Endothelial cell of umbilical vein (primary cell): ENCODE measurements around the gene CD48. TPM values are rescaled to one million over a fixed set of nuclear protein-coding genes. Genes with fewer than 3 reads are reported as not detected.

ENCODE experiments used
- BruUV-seq: library from RNA; stranded (reverse); fragments of 400-500 nt; replicated peaks from 2 replicates; lab custom pipeline; 2021; lab: Mats Ljungman, UMichigan
- CTCF ChIA-PET: fragments of 300-600, 350-600 bp; sonication (Branson Sonifier 250); formaldehyde crosslinking; loops from one replicate; lab custom pipeline; 2021; ENCODE audit warnings: antibody characterized with exemption, inconsistent platforms; lab: Charles Lee
- POLR2A ChIA-PET: fragments of 300-600, 350-600 bp; sonication (Branson Sonifier 250); formaldehyde crosslinking; loops from one replicate; lab custom pipeline; 2021; ENCODE audit warnings: antibody characterized with exemption, inconsistent platforms; lab: Charles Lee
- DNase-seq: peaks from one replicate; pipeline ENCODE4 v3.0.0-alpha.2; 2011; ENCODE audit warnings: low read depth, low spot score
- FAIRE-seq: peaks from 2 replicates; lab custom pipeline; 2011; peaks lifted over from hg19 to GRCh38; lab: Jason Lieb, UNC
- H2AFZ ChIP-seq: 2 replicates; pipeline ENCODE4 v1.6.0; 2012; ENCODE audit warnings: low read depth, low read length, control low read depth, inconsistent platforms
- H3K27ac ChIP-seq: 2 replicates; pipeline ENCODE4 v1.5.1; 2011; ENCODE audit warnings: low read depth, mild to moderate bottlenecking, control low read depth, low read length, moderate library complexity; ENCODE audit not compliant: insufficient read depth
- H3K27me3 ChIP-seq, 2 experiments: 2 replicates each; pipeline versions ENCODE4 v1.6.0 to v1.6.1; 2011; ENCODE audit warnings: low read length in 2 of 2, mixed read lengths in 1 of 2; ENCODE audit not compliant: control insufficient read depth in 2 of 2, insufficient read depth in 2 of 2
- H3K36me3 ChIP-seq, 2 experiments: 2 replicates in 1 of 2; 3 replicates in 1 of 2; pipeline ENCODE4 v1.5.1; 2011; ENCODE audit warnings: low read length in 2 of 2, mild to moderate bottlenecking in 1 of 2, moderate library complexity in 1 of 2; ENCODE audit not compliant: control insufficient read depth in 2 of 2, insufficient read depth in 2 of 2; ENCODE audit errors: extremely low read depth in 1 of 2
- H3K4me1 ChIP-seq: 3 replicates; pipeline ENCODE4 v1.5.1; 2011; ENCODE audit warnings: mild to moderate bottlenecking, low read length; ENCODE audit not compliant: control insufficient read depth, insufficient read depth; ENCODE audit errors: extremely low read depth
- H3K4me2 ChIP-seq: 2 replicates; pipeline ENCODE4 v1.6.1; 2011; ENCODE audit warnings: low read length, control low read depth, mixed read lengths; ENCODE audit not compliant: insufficient read depth
- H3K4me3 ChIP-seq, 3 experiments: fragments of 200-600 bp in 1 of 3; sonication (generic), shearing (Covaris generic) in 1 of 3; replicated peaks in 1 of 3; 2 replicates each; pipeline ENCODE4 v1.5.1; 2011 to 2016; ENCODE audit warnings: control low read depth in 3 of 3, low read length in 3 of 3, mild to moderate bottlenecking in 2 of 3, inconsistent platforms in 1 of 3, low read depth in 1 of 3, moderate library complexity in 1 of 3; ENCODE audit not compliant: insufficient read depth in 1 of 3
- H3K79me2 ChIP-seq: 2 replicates; pipeline ENCODE4 v1.6.0; 2012; ENCODE audit warnings: low read length, inconsistent platforms; ENCODE audit not compliant: control insufficient read depth, insufficient read depth
- H3K9ac ChIP-seq: replicated peaks from 2 replicates; pipeline ENCODE3; 2011; ENCODE audit warnings: low read length, control low read depth; ENCODE audit not compliant: insufficient read depth; ENCODE audit errors: extremely low read depth
- H3K9me1 ChIP-seq: replicated peaks from 3 replicates; pipeline ENCODE4 v1.6.0; 2011; ENCODE audit warnings: mild to moderate bottlenecking, low read length; ENCODE audit not compliant: control insufficient read depth, insufficient read depth; ENCODE audit errors: extremely low read depth
- H3K9me3 ChIP-seq: replicated peaks from 2 replicates; pipeline ENCODE4 v1.5.1; 2012; ENCODE audit warnings: low read length, inconsistent platforms; ENCODE audit not compliant: control insufficient read depth, insufficient read depth
- H4K20me1 ChIP-seq: replicated peaks from 2 replicates; pipeline ENCODE3; 2011; ENCODE audit warnings: mild to moderate bottlenecking, low read length; ENCODE audit not compliant: control insufficient read depth, insufficient read depth; ENCODE audit errors: extremely low read depth
- CTCF ChIP-seq, 2 donors: IDR thresholded peaks; 1 replicate in 1 of 2; 2 replicates in 1 of 2; pipeline ENCODE4 v1.5.1; 2011; ENCODE audit warnings: low read length in 2 of 2, mild to moderate bottlenecking in 2 of 2, moderate library complexity in 2 of 2, control low read depth in 1 of 2, inconsistent platforms in 1 of 2, low read depth in 1 of 2; ENCODE audit not compliant: insufficient read depth in 1 of 2; ENCODE audit errors: extremely low read depth in 1 of 2
- EZH2 ChIP-seq: IDR thresholded peaks from 2 replicates; pipeline ENCODE4 v1.6.1; 2012; ENCODE audit warnings: borderline replicate concordance, low read depth, mild to moderate bottlenecking, moderate library complexity, low read length, inconsistent platforms; ENCODE audit not compliant: severe bottlenecking
- FOS ChIP-seq: IDR thresholded peaks from 2 replicates; pipeline ENCODE4 v1.6.1; 2011; ENCODE audit warnings: mild to moderate bottlenecking, low read length, moderate library complexity, borderline replicate concordance; ENCODE audit not compliant: insufficient read depth
- GATA2 ChIP-seq: IDR thresholded peaks from 2 replicates; pipeline ENCODE4 v1.7.0; 2011; ENCODE audit warnings: low read depth, mild to moderate bottlenecking, moderate library complexity, mixed read lengths, low read length; ENCODE audit not compliant: insufficient read length, insufficient read depth
- JUN ChIP-seq: IDR thresholded peaks from 2 replicates; pipeline ENCODE4 v1.6.1; 2011; ENCODE audit warnings: borderline replicate concordance, low read depth; ENCODE audit not compliant: insufficient read length, insufficient read depth
- MYC ChIP-seq: IDR thresholded peaks from one replicate; pipeline ENCODE4 v1.6.1; 2011; ENCODE audit warnings: mild to moderate bottlenecking, low read depth, low read length
- POLR2A ChIP-seq: IDR thresholded peaks from 2 replicates; pipeline ENCODE4 v1.6.1; 2012; ENCODE audit warnings: low read depth, mild to moderate bottlenecking, control low read depth, low read length
- POLR2AphosphoS5 ChIP-seq: IDR thresholded peaks from 2 replicates; pipeline ENCODE4 v1.6.1; 2012; ENCODE audit warnings: low read depth, mild to moderate bottlenecking, control low read depth, low read length, moderate library complexity; ENCODE audit not compliant: insufficient read depth
- dilution Hi-C: fragments of 300-500 bp; cut with MboI; formaldehyde crosslinking; loops from one replicate; pipeline ENCODE4 v1.15.0; 2019; ENCODE audit warnings: low sequenced_read_pairs; ENCODE audit not compliant: extremely low pct_ligation_motif_present
- intact Hi-C: fragments of 100-400 bp; cut with micrococcal nuclease; formaldehyde crosslinking; loops from one replicate; pipeline ENCODE4 v1.10.0; 2022
- polyA plus RNA-seq, 4 experiments: library from polyadenylated mRNA; depleted of rRNA in 3 of 4; stranded (reverse) in 3 of 4; unstranded in 1 of 4; fragments of >200 nt; gene quantifications; 2 replicates each; pipeline versions ENCODE4 v1.2.1 to v1.2.3, GENCODE V29; 2011 to 2012; ENCODE audit warnings: missing spikeins in 1 of 4
- total RNA-seq: library from RNA; stranded (reverse); gene quantifications from 2 replicates; pipeline ENCODE4 v1.2.3, GENCODE V29; 2021
- TF ChIP-seq, protein P1 (sequence below): IDR thresholded peaks from 2 replicates; pipeline ENCODE4 v1.6.1; 2011; ENCODE audit not compliant: insufficient read depth, insufficient read length

CD48 gene
- total and polyA plus RNA-seq, 2 donors (not counting 3 experiments of a cell fraction or from before 2014, with no cell fraction given) = not detected

- Histone ChIP-seq H3K36me3 (no peaks in the 10 kb centered on the region), H3K9me3 (no peaks in the 10 kb centered on the region), H3K9me1 (no peaks in the 10 kb centered on the region), H4K20me1 (no peaks in the 10 kb centered on the region), H3K27me3 (peaks cover 2 to 3% of the 10 kb centered on the region in 2 experiments), H3K4me3 (no peak overlapping the region), H3K9ac (no peak overlapping the region), H3K4me2 (no peak overlapping the region), H2AFZ (no peak overlapping the region), H3K79me2 (no peaks in the 10 kb centered on the region), H3K4me1 (peaks cover 3% of the 10 kb centered on the region), H3K27ac (no peak overlapping the region)
- no peak for FAIRE-seq
- ChIA-PET CTCF (no interaction called here), POLR2A (no interaction called here)
- dilution Hi-C loops = no loop called here
- no peak for DNase-seq
- TF ChIP-seq POLR2AphosphoS5 (no peak), CTCF (IDR thresholded peaks at IDR 0.05; ENCODE audit: extremely low read depth in 1 of 2, insufficient read depth in 1 of 2, low read depth in 1 of 2, low read length in 2 of 2) (no peak), JUN (no peak), GATA2 (no peak), MYC (no peak), POLR2A (no peak), EZH2 (no peak), FOS (no peak)
- TF ChIP-seq, protein P1, sequence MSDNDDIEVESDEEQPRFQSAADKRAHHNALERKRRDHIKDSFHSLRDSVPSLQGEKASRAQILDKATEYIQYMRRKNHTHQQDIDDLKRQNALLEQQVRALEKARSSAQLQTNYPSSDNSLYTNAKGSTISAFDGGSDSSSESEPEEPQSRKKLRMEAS = no peak
- intact Hi-C loops = no loop called here
- no TSS peak for BruUV-seq
These were observed 67.2 kb downstream of the CD48 start for GRCh38 chr1:160644399-160644798.
